Naive B cell (primary cell): ENCODE data around the gene ATP5PB. TPM values are rescaled to one million over a fixed set of nuclear protein-coding genes. Genes with fewer than 3 reads are reported as not detected.
A peak's percentile ranks its signal among the peaks of the same experiment; 100 is the strongest.

ENCODE experiments used
- ATAC-seq, 2 donors: fragments of 150-1000 bp; cut with Tn5 transposase; 2 replicates each; pipeline ENCODE4 v1.10.0; 2021; ENCODE audit warnings: low read depth in 2 of 2, mild to moderate bottlenecking in 2 of 2, moderate library complexity in 2 of 2
- DNase-seq: peaks from one replicate; pipeline ENCODE4 v3.0.0; 2022
- H3K27ac Mint-ChIP-seq, 6 donors: one replicate each; pipeline ENCODE4 v1.8.0; 2020 to 2022; ENCODE audit warnings: mild to moderate bottlenecking in 6 of 6, mixed read lengths in 6 of 6, moderate library complexity in 5 of 6, inconsistent platforms in 2 of 6
- H3K27me3 Mint-ChIP-seq, 3 donors: one replicate each; pipeline ENCODE4 v1.8.0; 2021 to 2022; ENCODE audit warnings: mixed read lengths in 3 of 3, mild to moderate bottlenecking in 1 of 3
- H3K36me3 Mint-ChIP-seq, 2 donors: one replicate each; pipeline ENCODE4 v1.8.0; 2020 to 2022; ENCODE audit warnings: mixed read lengths in 2 of 2, inconsistent platforms in 1 of 2, mild to moderate bottlenecking in 1 of 2
- H3K4me1 Mint-ChIP-seq, 3 donors: one replicate each; pipeline ENCODE4 v1.8.0; 2020 to 2022; ENCODE audit warnings: mixed read lengths in 3 of 3, inconsistent platforms in 1 of 3, mild to moderate bottlenecking in 1 of 3, moderate library complexity in 1 of 3
- H3K4me3 Mint-ChIP-seq, 8 donors: one replicate each; pipeline ENCODE4 v1.8.0; 2020 to 2022; ENCODE audit warnings: mild to moderate bottlenecking in 8 of 8, mixed read lengths in 8 of 8, moderate library complexity in 8 of 8, inconsistent platforms in 2 of 8
- H3K9me3 Mint-ChIP-seq, 7 donors: one replicate each; pipeline ENCODE4 v1.8.0; 2020 to 2022; ENCODE audit warnings: mixed read lengths in 7 of 7, mild to moderate bottlenecking in 5 of 7, inconsistent platforms in 2 of 7, moderate library complexity in 1 of 7
- polyA plus RNA-seq, 6 donors: library from polyadenylated mRNA; unstranded; fragments of 300-500 nt; fragmentation: Illumina TruSeq; gene quantifications; one replicate each; pipeline ENCODE4 v1.2.3, GENCODE V29; 2021; ENCODE audit warnings: low read depth in 6 of 6

Gene ATP5PB
- polyA plus RNA-seq, 6 donors from 2014 or later, result 356 to 441 (median 405) TPM

GRCh38 chr1:111422546-111423391 is 26.5 kb upstream of the ATP5PB start:
- Mint-ChIP-seq H3K36me3 (peaks cover 8 to 37% of the 10 kb centered on the region in 2 donors), H3K27me3 (peaks cover 0 to 25% (median 8%) of the 10 kb centered on the region in 3 donors), H3K9me3 (peaks cover 0 to 2% (median 0%) of the 10 kb centered on the region in 7 donors), H3K4me3 (peak overlapping the region in 1 of 8 donors; percentile 15), H3K4me1 (peaks cover 0 to 5% (median 0%) of the 10 kb centered on the region in 3 donors), H3K27ac (peak overlapping the region in 1 of 6 donors; percentile 25)
- DNase-seq, result no peak
- ATAC-seq, result no peak

DNA sequence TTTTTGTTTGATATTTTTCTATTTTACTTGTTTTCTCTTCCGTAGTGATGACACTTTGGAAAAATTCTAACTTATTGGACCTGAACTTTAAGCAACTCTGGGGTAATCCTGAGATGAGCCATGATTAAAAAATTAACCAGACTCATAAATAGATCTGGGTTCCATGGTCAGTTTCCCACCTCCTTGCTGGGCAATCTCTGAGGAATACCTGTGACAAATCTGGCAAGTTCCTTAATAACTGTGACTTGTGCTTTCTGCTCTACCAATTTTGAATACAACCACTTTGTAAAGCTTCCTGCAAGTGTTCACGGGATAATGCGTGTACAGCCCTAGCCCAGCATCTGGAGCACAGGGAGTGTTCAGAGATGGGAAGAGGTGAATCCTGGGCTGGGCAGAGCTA is 25.0 kb upstream of the ATP5PB start:
- Mint-ChIP-seq H3K27ac (peak overlapping the region in 1 of 6 donors; percentile 28), H3K36me3 (peaks cover 4 to 29% of the 10 kb centered on the region in 2 donors), H3K4me3 (no peak overlapping the region), H3K4me1 (peaks cover 0 to 5% (median 0%) of the 10 kb centered on the region in 3 donors), H3K9me3 (peaks cover 0 to 2% (median 0%) of the 10 kb centered on the region in 7 donors), H3K27me3 (peaks cover 0 to 25% (median 8%) of the 10 kb centered on the region in 3 donors)
- ATAC-seq, result no peak
- no peak for DNase-seq

DNA sequence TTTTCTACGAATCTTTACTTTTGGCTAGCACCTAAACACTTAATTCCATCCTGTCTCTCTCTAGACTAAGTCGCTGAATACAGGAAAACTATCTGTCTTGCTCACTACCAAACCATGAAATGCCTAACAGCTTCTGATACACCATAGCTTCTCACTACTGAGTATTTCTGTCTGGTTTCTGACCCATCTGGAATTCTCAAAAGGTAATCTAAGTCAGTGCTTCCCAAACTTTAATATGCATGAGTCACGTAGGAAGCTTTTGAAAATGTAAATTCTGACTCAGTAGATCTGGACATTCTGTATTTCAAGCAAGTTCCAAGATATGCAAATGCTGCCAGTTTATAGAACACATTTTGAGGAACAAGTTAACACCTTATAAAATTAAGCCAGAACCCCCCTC is 12.5 kb upstream of the ATP5PB start:
- Mint-ChIP-seq H3K36me3 (peaks cover 16 to 20% of the 10 kb centered on the region in 2 donors), H3K27ac (peak overlapping the region in 3 of 6 donors; percentile 10 to 84 (median 49)), H3K4me1 (peaks cover 4 to 15% (median 9%) of the 10 kb centered on the region in 3 donors), H3K9me3 (no peaks in the 10 kb centered on the region), H3K4me3 (no peak overlapping the region), H3K27me3 (no peaks in the 10 kb centered on the region)
- DNase-seq, result no peak
- ATAC-seq, result no peak

- H3K9me3 Mint-ChIP-seq, result no peaks in the 10 kb centered on the region
- DNase-seq (no peak), ATAC-seq (no peak)
- no peak overlapping the region for H3K4me3 Mint-ChIP-seq
- no peaks in the 10 kb centered on the region for H3K27me3 Mint-ChIP-seq
- peak overlapping the region in 4 of 6 donors; percentile 1 to 8 (median 2) for H3K27ac Mint-ChIP-seq
- peaks cover 16 to 40% of the 10 kb centered on the region in 2 donors for H3K36me3 Mint-ChIP-seq
- peaks cover 0 to 14% (median 13%) of the 10 kb centered on the region in 3 donors for H3K4me1 Mint-ChIP-seq
Measured at GRCh38 chr1:111439461-111440351, 9.6 kb upstream of the ATP5PB start.

- Mint-ChIP-seq H3K27ac (peak overlapping the region; percentile 53 to 81 (median 71)), H3K4me3 (no peak overlapping the region), H3K36me3 (peaks cover 16 to 40% of the 10 kb centered on the region in 2 donors), H3K4me1 (peaks cover 6 to 26% (median 22%) of the 10 kb centered on the region in 3 donors), H3K9me3 (no peaks in the 10 kb centered on the region), H3K27me3 (no peaks in the 10 kb centered on the region)
- DNase-seq, result peak; percentile 61
- ATAC-seq, result peak; percentile 88 to 96
Measured at GRCh38 chr1:111441573-111442192, 7.6 kb upstream of the ATP5PB start.

DNA sequence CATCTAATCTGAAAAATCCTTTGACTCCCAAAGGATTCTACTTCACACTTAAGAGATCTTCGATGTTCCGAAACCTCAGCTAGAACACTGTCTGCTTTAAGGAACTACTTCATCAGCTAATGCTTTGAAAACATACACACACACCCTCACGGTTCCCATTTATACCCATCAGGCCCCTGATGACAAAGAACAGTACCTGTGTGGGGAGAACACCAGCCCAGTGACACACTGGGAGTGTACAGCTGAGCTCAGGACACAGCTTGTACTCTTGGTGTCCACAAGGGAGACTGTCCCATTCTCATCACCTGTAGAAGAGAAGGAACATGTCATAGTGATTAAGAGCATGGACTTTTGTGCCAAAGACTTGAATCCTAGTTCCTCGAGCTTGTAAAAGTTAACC is 6.8 kb upstream of the ATP5PB start:
- H3K27ac Mint-ChIP-seq, result peak overlapping the region in 2 of 6 donors; percentile 41 to 81
- ATAC-seq, result no peak
- DNase-seq, result no peak
- H3K4me3 Mint-ChIP-seq, result no peak overlapping the region
- H3K4me1 Mint-ChIP-seq, result peaks cover 6 to 34% (median 30%) of the 10 kb centered on the region in 3 donors
- no peaks in the 10 kb centered on the region for H3K9me3 Mint-ChIP-seq
- peaks cover 16 to 40% of the 10 kb centered on the region in 2 donors for H3K36me3 Mint-ChIP-seq
- no peaks in the 10 kb centered on the region for H3K27me3 Mint-ChIP-seq

- H3K4me3 Mint-ChIP-seq, result peak overlapping the region in 1 of 8 donors; percentile 46
- H3K27ac Mint-ChIP-seq, result peak overlapping the region in 4 of 6 donors; percentile 3 to 92 (median 22)
- H3K27me3 Mint-ChIP-seq, result no peaks in the 10 kb centered on the region
- peaks cover 17 to 31% of the 10 kb centered on the region in 2 donors for H3K36me3 Mint-ChIP-seq
- no peaks in the 10 kb centered on the region for H3K9me3 Mint-ChIP-seq
- H3K4me1 Mint-ChIP-seq, result peaks cover 16 to 47% (median 44%) of the 10 kb centered on the region in 3 donors
- DNase-seq (no peak), ATAC-seq (no peak)
Measured at GRCh38 chr1:111444031-111444430, 5.2 kb upstream of the ATP5PB start.

DNA sequence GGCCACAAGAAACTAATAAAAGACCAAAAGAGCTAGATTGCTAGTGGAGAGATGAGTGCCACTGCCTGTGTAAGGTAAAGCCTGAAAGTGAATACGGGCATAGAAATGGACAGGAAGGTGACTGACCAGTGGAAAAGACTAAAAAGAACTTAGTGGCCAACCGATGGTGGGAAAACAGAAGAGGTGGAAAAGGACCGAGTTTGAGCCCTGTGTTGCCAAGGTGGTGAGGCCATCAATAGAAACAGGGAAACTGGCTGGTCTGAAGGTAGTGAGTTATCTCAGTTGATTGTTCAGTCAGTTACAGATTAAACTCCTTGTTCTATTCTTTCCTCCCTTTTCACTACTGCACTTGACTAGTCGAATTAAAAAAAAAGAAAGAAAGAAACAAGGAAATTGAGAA is 2.7 kb upstream of the ATP5PB start:
- H3K27me3 Mint-ChIP-seq, result no peaks in the 10 kb centered on the region
- H3K27ac Mint-ChIP-seq, result peak overlapping the region in 5 of 6 donors; percentile 13 to 79 (median 58)
- peak overlapping the region in 4 of 8 donors; percentile 10 to 100 (median 98) for H3K4me3 Mint-ChIP-seq
- DNase-seq (no peak), ATAC-seq (no peak)
- H3K4me1 Mint-ChIP-seq, result peaks cover 36 to 65% (median 59%) of the 10 kb centered on the region in 3 donors
- peaks cover 17 to 26% of the 10 kb centered on the region in 2 donors for H3K36me3 Mint-ChIP-seq
- peaks cover 0 to 2% (median 0%) of the 10 kb centered on the region in 7 donors for H3K9me3 Mint-ChIP-seq

DNA sequence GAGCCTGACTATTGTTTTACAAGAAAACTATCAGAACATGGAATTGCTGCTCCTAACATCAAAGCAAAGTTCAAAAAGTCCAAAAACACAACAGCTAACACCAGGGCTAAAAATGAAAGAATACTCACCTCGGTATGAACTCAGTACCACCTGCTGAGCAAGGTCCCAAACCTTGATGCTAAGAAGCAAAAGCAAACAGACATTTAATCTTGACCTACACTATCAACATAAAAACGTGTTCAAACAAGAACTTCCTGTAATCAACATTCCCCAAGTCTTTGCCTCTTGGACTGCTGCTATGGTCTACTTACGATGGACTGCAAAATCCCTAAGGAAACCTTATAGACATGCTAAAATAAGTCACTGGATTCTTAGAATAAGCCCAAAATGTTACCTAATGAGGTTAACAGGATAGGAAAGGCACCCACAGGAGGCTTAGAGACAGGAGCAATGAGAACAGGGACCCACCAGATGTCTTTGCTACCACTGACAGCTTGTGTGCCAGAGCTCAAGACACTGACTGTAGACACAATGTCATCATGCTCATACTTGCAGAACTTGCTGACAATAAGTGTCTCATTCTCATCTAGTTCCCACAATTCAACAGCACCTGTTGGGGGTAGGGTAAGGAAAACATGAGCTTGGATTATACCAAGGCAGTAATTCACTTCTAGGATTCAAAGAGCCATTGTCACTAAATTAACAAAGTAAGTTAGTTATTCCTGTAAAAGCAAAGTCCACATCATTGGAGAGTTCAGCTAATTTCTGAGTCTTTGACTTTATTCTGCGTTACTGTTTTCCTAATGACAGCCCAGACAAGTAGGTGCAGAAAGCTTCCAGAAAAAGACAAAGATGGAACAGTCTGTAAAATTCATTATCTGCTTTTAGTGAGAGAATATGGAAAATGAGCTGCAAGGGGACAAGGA is 2.0 kb upstream of the ATP5PB start:
- peaks cover 42 to 66% (median 60%) of the 10 kb centered on the region in 3 donors for H3K4me1 Mint-ChIP-seq
- H3K27ac Mint-ChIP-seq, result peak overlapping the region in 5 of 6 donors; percentile 12 to 100 (median 97)
- H3K4me3 Mint-ChIP-seq, result peak overlapping the region in 7 of 8 donors; percentile 97 to 100 (median 100)
- peaks cover 0 to 2% (median 0%) of the 10 kb centered on the region in 7 donors for H3K9me3 Mint-ChIP-seq
- H3K27me3 Mint-ChIP-seq, result no peaks in the 10 kb centered on the region
- H3K36me3 Mint-ChIP-seq, result peaks cover 21 to 25% of the 10 kb centered on the region in 2 donors
- ATAC-seq (no peak), DNase-seq (no peak)

- H3K27ac Mint-ChIP-seq, result peak overlapping the region; percentile 73 to 100 (median 98)
- peaks cover 42 to 78% (median 71%) of the 10 kb centered on the region in 3 donors for H3K4me1 Mint-ChIP-seq
- ATAC-seq (peak; percentile 29), DNase-seq (peak; percentile 15)
- peaks cover 0 to 2% (median 0%) of the 10 kb centered on the region in 7 donors for H3K9me3 Mint-ChIP-seq
- peak overlapping the region; percentile 97 to 100 (median 100) for H3K4me3 Mint-ChIP-seq
- H3K36me3 Mint-ChIP-seq, result peaks cover 14 to 21% of the 10 kb centered on the region in 2 donors
- no peaks in the 10 kb centered on the region for H3K27me3 Mint-ChIP-seq
Measured at GRCh38 chr1:111448482-111448917, 764 bp upstream of the ATP5PB start.

DNA sequence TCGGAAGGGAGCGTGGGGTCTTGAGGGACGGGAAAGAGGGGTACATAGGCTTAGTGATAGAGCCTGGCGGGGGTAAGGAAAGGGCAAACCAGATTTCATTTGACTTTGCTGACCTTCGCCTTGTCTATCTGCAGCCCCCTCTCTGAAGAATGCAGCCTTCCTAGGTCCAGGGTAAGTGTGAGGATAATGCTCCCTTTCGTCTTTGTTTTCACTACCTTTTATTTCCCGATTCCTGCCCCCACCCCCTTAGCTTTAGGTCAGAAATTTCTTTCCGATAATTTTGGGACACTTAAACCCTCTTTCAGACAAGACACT is 396 bp downstream of the ATP5PB start:
- peaks cover 5 to 21% of the 10 kb centered on the region in 2 donors for H3K36me3 Mint-ChIP-seq
- ATAC-seq, result peak in 1 of 2 donors; percentile 0
- DNase-seq, result no peak
- H3K27ac Mint-ChIP-seq, result peak overlapping the region; percentile 87 to 100 (median 99)
- H3K9me3 Mint-ChIP-seq, result peaks cover 0 to 2% (median 0%) of the 10 kb centered on the region in 7 donors
- H3K27me3 Mint-ChIP-seq, result no peaks in the 10 kb centered on the region
- H3K4me1 Mint-ChIP-seq, result peaks cover 45 to 85% (median 80%) of the 10 kb centered on the region in 3 donors
- H3K4me3 Mint-ChIP-seq, result peak overlapping the region; percentile 97 to 100 (median 100)

DNA sequence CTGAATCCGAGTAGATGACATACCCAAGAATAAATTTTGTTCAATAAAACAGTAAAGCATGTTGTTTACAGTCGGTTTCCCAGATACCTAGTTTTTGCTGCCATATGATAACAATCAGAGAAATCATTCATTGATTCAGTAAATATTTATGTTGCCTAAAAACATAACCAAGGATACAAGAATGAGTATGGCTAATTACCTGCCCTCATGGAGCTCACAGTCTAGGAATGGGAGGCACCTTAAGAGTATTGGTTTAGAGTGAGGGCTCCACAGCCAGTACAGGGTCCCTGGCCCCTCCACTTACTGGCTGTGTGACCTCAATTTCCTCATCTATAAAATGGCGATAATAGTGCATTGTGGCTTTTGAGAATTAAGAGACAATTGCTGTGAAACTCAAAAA is 921 bp downstream of the ATP5PB start:
- ATAC-seq (no peak), DNase-seq (no peak)
- Mint-ChIP-seq H3K4me1 (peaks cover 45 to 88% (median 85%) of the 10 kb centered on the region in 3 donors), H3K27me3 (no peaks in the 10 kb centered on the region), H3K36me3 (peaks cover 5 to 21% of the 10 kb centered on the region in 2 donors), H3K27ac (peak overlapping the region in 5 of 6 donors; percentile 87 to 100 (median 99)), H3K4me3 (peak overlapping the region; percentile 97 to 100 (median 100)), H3K9me3 (peaks cover 0 to 2% (median 0%) of the 10 kb centered on the region in 7 donors)
